Chondrocyte (in vitro differentiated cells): ENCODE results near the gene RHOT1. TPM values are rescaled to one million over a fixed set of nuclear protein-coding genes. Genes with fewer than 3 reads are reported as not detected.

Experiments used
- DNase-seq: peaks from one replicate; pipeline ENCODE4 v3.0.0; 2021; ENCODE audit warnings: mixed read lengths, low spot score
- H3K27ac Mint-ChIP-seq: one replicate; pipeline ENCODE4 v1.8.0; 2021; ENCODE audit warnings: mild to moderate bottlenecking, moderate library complexity, mixed read lengths; ENCODE audit not compliant: unreplicated experiment
- H3K27me3 Mint-ChIP-seq: 2 replicates; pipeline ENCODE4 v1.8.0; 2021; ENCODE audit warnings: low read depth, mixed read lengths
- H3K36me3 Mint-ChIP-seq: 2 replicates; pipeline ENCODE4 v1.8.0; 2021; ENCODE audit warnings: low read depth, mixed read lengths
- H3K4me1 Mint-ChIP-seq: 2 replicates; pipeline ENCODE4 v1.8.0; 2021; ENCODE audit warnings: low read depth, mild to moderate bottlenecking, mixed read lengths
- H3K4me3 Mint-ChIP-seq: one replicate; pipeline ENCODE4 v1.8.0; 2021; ENCODE audit warnings: mild to moderate bottlenecking, moderate library complexity, mixed read lengths; ENCODE audit not compliant: unreplicated experiment
- H3K9me3 Mint-ChIP-seq: 2 replicates; pipeline ENCODE4 v1.8.0; 2021; ENCODE audit warnings: low read depth, mixed read lengths
- total RNA-seq: library from RNA; stranded (reverse); gene quantifications from 3 replicates; pipeline ENCODE4 v1.2.1, GENCODE V29; 2021
- TF ChIP-seq, protein P1 (sequence below): fragments of 200-600 bp; sonication (generic); IDR thresholded peaks from 2 replicates; pipeline ENCODE4 v1.5.0; 2021; ENCODE audit warnings: antibody characterized with exemption, mild to moderate bottlenecking, moderate library complexity

RHOT1 gene
- total RNA-seq, 1 donor from 2014 or later = 27.0 TPM

DNA sequence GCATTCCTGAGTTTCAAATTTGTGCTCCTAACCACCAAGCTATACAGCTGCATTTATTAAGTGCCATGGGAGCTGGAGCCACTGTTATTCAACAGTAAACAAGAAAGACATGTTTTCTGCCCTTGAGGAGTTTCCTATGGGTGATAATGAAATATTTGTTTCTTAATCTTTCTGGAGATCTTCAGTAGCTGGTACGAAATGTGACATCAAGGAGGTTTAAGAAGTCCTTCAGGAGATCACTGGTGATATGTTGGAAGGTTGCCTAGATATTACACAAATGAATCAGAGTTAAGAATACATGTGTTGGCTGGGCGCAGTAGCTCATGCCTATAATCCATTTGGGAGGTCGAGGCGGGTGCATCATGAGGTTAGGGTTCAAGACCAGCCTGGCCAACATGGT lies 14.9 kb downstream of the RHOT1 start:
- no peak overlapping the region for H3K27ac Mint-ChIP-seq
- DNase-seq = no peak
- peaks cover 1% of the 10 kb centered on the region for H3K36me3 Mint-ChIP-seq

DNA sequence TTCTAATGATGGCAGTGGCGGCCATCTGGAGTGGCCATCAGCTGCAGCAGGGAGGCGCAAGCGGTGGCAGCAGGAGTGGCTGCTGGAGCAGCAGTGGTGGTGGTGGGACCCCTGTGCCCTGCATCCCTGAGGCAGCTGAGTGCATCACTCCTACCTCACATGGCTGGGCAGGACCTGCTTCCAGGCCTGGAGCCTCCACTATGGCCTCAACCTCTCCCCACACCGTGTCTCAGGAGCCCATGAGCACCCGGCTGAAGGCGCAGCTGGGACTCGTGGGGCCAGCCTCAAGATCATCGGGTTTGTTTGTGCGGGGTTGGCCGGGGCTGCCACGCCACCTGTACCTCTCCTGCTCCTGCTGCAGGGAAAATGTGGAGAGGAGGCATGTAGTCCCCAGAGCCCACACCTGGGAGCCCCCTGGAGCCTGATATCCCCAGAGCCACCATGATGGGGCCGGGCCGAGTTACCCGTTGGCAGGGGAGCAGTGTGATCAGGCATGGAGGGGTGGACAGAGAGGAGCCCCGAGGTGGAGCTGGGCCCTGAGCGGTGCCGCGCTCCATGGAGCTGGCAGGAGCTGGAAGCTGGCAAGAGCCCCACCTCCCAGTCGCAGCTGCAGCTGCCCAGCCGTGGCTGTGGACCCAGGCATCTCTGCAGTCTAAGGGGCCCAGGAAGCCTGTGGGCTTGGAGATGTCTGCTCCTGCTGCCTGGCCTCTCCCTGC lies 16.7 kb downstream of the RHOT1 start:
- Mint-ChIP-seq H3K9me3 (no peaks in the 10 kb centered on the region), H3K4me3 (no peak overlapping the region), H3K4me1 (peaks cover 21% of the 10 kb centered on the region), H3K27ac (no peak overlapping the region), H3K36me3 (peaks cover 5% of the 10 kb centered on the region), H3K27me3 (no peaks in the 10 kb centered on the region)
- no peak for DNase-seq
- TF ChIP-seq, protein P1, sequence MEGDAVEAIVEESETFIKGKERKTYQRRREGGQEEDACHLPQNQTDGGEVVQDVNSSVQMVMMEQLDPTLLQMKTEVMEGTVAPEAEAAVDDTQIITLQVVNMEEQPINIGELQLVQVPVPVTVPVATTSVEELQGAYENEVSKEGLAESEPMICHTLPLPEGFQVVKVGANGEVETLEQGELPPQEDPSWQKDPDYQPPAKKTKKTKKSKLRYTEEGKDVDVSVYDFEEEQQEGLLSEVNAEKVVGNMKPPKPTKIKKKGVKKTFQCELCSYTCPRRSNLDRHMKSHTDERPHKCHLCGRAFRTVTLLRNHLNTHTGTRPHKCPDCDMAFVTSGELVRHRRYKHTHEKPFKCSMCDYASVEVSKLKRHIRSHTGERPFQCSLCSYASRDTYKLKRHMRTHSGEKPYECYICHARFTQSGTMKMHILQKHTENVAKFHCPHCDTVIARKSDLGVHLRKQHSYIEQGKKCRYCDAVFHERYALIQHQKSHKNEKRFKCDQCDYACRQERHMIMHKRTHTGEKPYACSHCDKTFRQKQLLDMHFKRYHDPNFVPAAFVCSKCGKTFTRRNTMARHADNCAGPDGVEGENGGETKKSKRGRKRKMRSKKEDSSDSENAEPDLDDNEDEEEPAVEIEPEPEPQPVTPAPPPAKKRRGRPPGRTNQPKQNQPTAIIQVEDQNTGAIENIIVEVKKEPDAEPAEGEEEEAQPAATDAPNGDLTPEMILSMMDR = no peak

More for the DNA sequence above, 14.9 kb downstream of the RHOT1 start:
- H3K4me3 Mint-ChIP-seq = no peak overlapping the region
- H3K4me1 Mint-ChIP-seq = peaks cover 21% of the 10 kb centered on the region
- TF ChIP-seq, protein P1 = no peak
- H3K27me3 Mint-ChIP-seq = no peaks in the 10 kb centered on the region
- no peaks in the 10 kb centered on the region for H3K9me3 Mint-ChIP-seq

DNA sequence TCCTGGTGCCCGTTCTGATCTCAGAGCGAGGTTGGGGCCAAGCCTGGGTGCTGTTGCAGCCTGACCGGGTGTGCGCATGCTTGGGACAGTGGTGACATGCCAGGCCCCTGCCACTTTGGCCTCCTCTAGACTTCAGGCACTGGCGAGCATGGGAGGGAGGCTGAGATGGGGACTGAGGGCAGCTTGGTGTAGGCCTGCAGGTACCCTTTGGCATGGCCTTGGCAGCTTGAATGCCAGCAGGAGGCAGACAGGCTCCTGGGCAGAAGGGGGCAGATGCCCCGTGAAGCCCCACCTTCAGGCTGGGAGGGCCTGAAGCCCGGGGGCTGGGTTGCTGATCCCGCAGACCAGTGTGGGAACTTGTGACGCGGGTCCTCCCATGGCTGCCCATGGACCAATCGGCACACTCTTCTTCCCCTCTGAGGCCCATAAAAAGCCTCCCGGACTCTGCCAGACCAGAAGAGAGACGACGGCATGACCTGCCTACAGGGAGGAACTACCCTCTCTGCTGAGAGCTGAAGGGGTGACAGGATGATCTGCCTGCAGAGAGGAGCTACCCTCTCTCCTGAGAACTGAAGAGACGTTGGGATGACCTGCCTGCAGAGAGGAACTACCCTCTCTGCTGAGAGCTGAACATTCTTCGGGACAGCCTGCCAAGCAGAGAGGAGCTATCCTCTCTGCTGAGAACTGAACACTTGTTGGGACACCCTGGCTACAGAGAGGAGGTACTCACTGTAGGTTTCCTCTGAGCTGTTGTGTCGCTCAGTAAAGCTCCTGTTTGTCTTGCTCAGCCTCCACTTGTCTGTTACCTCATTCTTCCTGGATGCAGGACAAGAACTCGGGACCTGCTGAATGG lies 17.5 kb downstream of the RHOT1 start:
- no peak for DNase-seq
- TF ChIP-seq, protein P1 = no peak

DNA sequence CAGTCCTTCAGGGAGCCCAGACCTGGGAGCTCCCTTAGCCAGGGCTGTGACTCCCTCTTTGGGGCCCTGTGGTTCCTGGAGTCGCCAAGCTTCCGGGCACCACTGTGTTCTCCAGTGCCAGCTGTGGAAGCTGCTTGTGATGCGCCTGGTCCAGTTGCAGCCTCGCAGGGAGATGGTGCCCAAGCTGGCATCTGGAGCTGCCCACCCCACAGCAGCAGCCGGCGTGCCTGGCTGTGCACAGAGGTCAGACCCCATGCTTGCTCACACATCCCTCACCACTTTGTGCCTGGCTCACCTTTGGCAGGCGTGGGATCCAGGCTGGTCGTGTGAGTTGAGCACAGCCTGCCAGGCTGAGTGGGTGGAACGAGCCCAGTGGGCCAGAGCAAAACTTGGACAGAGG lies 18.2 kb downstream of the RHOT1 start:
- TF ChIP-seq, protein P1 = no peak
- Mint-ChIP-seq H3K9me3 (no peaks in the 10 kb centered on the region), H3K4me3 (no peak overlapping the region), H3K4me1 (peaks cover 21% of the 10 kb centered on the region), H3K36me3 (peaks cover 5% of the 10 kb centered on the region), H3K27ac (no peak overlapping the region), H3K27me3 (no peaks in the 10 kb centered on the region)
- DNase-seq = no peak

More for the DNA sequence above, 17.5 kb downstream of the RHOT1 start:
- Mint-ChIP-seq H3K36me3 (peaks cover 5% of the 10 kb centered on the region), H3K27me3 (no peaks in the 10 kb centered on the region), H3K4me1 (peaks cover 21% of the 10 kb centered on the region), H3K4me3 (no peak overlapping the region), H3K9me3 (no peaks in the 10 kb centered on the region), H3K27ac (no peak overlapping the region)

DNA sequence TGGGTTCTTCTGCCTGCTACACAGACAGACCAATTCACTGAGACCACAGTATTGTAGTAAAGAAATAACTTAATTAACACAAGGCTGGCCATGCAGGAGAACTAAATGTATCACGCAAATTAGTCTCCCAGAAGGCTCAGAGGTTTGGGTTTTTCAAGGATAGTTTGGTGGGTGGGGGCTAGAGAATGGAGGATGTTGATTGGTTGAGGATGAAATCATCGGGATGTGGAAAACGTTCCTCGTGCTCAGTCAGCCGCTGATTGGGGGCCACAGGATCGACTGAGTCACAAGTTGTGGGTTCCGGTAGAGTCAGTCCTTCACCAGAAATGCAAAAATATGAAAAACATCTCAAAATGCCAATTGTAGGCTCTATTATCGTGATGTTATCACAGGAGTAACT lies 18.7 kb downstream of the RHOT1 start:
- no peaks in the 10 kb centered on the region for H3K9me3 Mint-ChIP-seq
- H3K4me3 Mint-ChIP-seq = no peak overlapping the region
- H3K27me3 Mint-ChIP-seq = no peaks in the 10 kb centered on the region
- no peak overlapping the region for H3K27ac Mint-ChIP-seq
- TF ChIP-seq, protein P1 = no peak
- no peak for DNase-seq
- peaks cover 5% of the 10 kb centered on the region for H3K36me3 Mint-ChIP-seq
- H3K4me1 Mint-ChIP-seq = peaks cover 21% of the 10 kb centered on the region
